Parietal lobe (tissue), 1 donor: Measurements from ENCODE around the gene CNGB1. TPM values are rescaled to one million over a fixed set of nuclear protein-coding genes. Genes with fewer than 3 reads are reported as not detected.

Experiments
- total RNA-seq: library from RNA; depleted of rRNA; stranded (reverse); fragments of >200 nt; gene quantifications from one replicate; pipeline ENCODE4 v1.2.3, GENCODE V29; 2014

Gene CNGB1
- not detected for total RNA-seq

GRCh38 chr16:57970970-57971369 is at the start of gene CNGB1:
TSS of gene CNGB1 (minus strand) at chr16:57971128. CDS start at chr16:57967286, 3,842 bp downstream.

GRCh38 chr16:58000706-58001676 is 30.1 kb upstream of the CNGB1 start, which contains the start of gene USB1:
TSS of gene USB1 (plus strand) at chr16:58001407. CDS start at chr16:58001484, 77 bp downstream.

GRCh38 chr16:57999971-58000705 is 29.2 kb upstream of the CNGB1 start, which contains the start of gene ZNF319:
TSS of gene ZNF319 (minus strand) at chr16:58000672. CDS start at chr16:57998265, 2,407 bp downstream.

Other genes with a start within 250 kb of the CNGB1 start
- gene KATNB1, start 235.4 kb downstream of the CNGB1 start, total RNA-seq, result 34.4 TPM
- gene KIFC3, start 168.6 kb downstream of the CNGB1 start, total RNA-seq, result 59.5 TPM
- gene ZNF319, start 29.5 kb upstream of the CNGB1 start, total RNA-seq, result 8.5 TPM
- 11.6 TPM for gene USB1, start 30.3 kb upstream of the CNGB1 start, total RNA-seq
- 13.8 TPM for gene MMP15, start 54.6 kb upstream of the CNGB1 start, total RNA-seq
- 83.9 TPM for gene CFAP20, start 158.3 kb upstream of the CNGB1 start, total RNA-seq
- 37.9 TPM for gene CSNK2A2, start 227.0 kb upstream of the CNGB1 start, total RNA-seq